NCI-H2196 treated with DMSO at 0.1 percent for 48 hours (cell line): Measurements from ENCODE around the gene SEL1L3.

ENCODE experiments used
- DNase-seq: peaks from one replicate; lab custom pipeline; 2025; ENCODE audit not compliant: unreplicated experiment; lab: John Stamatoyannopoulos, UW

SEL1L3 gene

GRCh38 chr4:25821267-25821666 is 41.5 kb downstream of the SEL1L3 start:
- no peak for DNase-seq

- DNase-seq, result no peak
Observed at GRCh38 chr4:25818876-25819275, 43.9 kb downstream of the SEL1L3 start.

GRCh38 chr4:25818371-25818871 is 44.4 kb downstream of the SEL1L3 start:
- no peak for DNase-seq

- no peak for DNase-seq
Observed at GRCh38 chr4:25817059-25817681, 45.6 kb downstream of the SEL1L3 start.

GRCh38 chr4:25816591-25817058 is 46.2 kb downstream of the SEL1L3 start:
- no peak for DNase-seq

- DNase-seq, result no peak
Observed at GRCh38 chr4:25815586-25815985, 47.2 kb downstream of the SEL1L3 start.

GRCh38 chr4:25814301-25815136 is 48.3 kb downstream of the SEL1L3 start:
- DNase-seq, result no peak

GRCh38 chr4:25813448-25814106 is 49.2 kb downstream of the SEL1L3 start:
- DNase-seq, result peak; percentile 33

GRCh38 chr4:25811841-25812240 is 50.9 kb downstream of the SEL1L3 start:
- no peak for DNase-seq

- DNase-seq, result no peak
Observed at GRCh38 chr4:25811374-25811690, 51.5 kb downstream of the SEL1L3 start.

DNA sequence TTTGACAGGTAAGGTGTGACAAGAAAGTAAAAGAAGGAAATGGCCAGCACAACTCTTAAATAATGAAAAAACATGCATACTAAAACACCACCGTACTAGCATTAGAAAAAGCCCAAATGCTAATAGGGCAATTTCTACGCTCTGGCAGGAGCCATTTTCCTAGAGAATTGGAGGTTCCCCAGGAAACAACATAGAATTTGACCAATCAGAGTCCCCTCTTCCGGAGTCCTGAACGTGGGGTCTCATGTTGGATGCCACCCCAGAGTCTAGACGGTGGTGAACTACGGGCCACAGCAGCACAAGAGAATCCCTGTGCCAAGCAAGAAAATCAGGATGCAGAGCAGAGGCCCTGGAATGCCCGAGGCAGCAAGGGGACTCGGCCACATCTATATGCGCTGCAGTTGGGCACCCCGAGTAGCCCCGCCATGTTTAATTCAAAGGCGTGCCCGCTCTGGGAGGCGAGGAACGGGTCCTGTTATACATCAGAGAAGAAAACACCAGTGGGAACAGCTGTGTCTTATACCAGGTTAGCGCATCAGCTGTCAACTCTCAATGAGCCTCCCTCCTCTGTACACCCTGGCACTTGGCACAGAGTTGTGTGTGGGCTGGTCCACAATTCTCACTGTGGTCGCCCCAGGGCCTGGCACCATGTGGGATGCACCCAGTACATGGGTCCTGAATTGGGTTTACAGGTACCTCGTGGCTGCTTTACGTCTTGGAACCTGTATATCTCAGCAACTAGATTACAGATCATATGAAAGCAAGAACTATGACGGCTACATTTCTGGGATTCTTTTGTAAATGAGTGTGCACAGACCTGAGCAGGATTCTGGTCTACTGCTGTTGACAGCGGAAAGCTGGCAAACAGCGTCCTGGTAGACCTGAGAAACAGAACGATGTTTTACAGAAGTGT is 52.1 kb downstream of the SEL1L3 start:
- no peak for DNase-seq

- no peak for DNase-seq
Observed at GRCh38 chr4:25809996-25810395, 52.8 kb downstream of the SEL1L3 start.

- DNase-seq, result no peak
Observed at GRCh38 chr4:25807102-25807728, 55.6 kb downstream of the SEL1L3 start.

DNA sequence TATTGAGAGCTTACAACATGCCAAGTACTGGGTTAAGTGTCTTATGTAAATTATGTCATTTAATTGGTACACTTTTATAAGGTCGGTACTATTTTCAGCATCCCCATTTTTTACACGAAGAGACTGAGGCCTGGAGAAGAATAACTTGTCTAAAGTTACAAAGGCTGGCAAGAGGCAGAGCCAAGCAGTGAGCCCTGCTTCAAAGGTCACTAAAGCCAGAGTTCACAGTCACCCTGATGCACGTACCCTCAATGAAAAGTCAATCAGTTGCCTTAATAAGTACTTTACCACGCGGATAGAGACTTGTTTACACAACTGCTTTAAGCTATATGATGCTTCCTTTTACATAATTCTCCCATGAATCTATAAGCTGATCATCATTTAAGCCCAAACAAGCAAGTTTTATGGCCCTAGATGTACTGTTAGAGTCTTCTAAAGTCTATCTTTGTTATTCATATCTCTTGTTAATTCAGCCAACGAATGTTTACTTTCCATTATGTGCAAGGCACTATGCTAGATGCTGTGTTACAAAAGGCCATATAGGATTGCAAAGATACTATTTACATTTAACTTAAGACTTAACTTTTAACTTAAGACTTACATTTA is 57.4 kb downstream of the SEL1L3 start:
- no peak for DNase-seq

DNA sequence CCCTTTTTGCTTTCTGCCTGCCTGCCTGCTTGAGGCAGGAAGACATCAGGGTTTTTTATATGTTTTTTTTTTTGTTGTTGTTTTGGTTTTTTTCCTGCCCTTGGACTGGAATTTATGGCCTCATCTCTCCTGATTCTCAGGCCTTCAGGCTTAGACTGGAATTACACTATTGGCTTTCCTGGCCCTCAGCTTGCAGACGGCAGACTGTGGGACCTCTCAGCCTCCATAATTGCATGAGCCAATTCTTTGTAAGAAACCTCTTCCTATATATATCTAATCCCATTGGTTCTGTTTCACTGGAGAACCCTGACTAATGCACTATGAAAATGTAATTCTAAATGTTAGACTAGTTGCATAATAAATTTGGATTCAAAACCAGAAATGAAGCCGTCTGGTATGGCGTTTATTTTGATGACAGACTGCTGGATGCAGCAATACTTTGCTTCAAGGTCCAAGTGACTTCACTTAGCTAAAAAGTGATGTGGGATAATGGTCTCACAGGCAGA is 59.0 kb downstream of the SEL1L3 start:
- no peak for DNase-seq

DNA sequence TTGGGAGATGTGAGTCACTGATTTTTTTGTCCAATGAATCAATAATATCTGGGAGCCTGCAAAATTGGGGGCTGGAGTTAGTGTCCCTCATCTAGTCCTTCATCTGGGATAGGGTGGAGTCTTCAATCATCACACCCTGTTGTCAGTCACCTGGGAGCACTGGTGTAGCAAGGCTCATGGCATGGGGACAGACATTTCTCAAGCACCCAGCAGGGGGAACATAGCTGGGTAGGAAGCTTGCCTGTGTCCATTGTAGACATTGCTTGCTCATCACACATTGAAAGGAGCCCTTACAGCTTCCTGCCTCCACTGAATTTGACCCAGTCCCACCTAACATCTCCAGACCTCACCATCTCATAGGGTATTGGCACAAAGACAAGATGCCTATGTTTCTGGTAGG is 61.2 kb downstream of the SEL1L3 start:
- no peak for DNase-seq

- DNase-seq, result no peak
Observed at GRCh38 chr4:25800245-25800644, 62.5 kb downstream of the SEL1L3 start.

DNA sequence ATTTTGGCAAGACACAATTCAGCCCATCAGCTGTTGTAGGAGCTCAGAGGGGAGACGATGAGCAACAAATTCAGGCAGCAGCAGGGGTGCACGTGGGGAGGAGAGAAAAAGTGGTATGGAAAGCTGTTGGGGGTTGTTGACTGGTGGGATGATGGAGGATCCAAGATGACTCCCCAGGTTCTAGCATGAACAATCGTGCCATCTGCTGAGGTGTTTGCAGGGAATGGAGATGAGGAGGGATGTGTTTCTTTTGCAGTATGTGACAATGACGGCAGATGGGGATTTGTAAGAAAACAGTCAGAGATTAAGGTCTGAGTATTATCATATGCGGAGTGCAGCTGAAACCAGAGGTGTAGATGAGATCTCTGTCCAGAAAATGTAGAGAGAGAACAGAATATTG is 63.3 kb downstream of the SEL1L3 start:
- DNase-seq, result no peak

DNA sequence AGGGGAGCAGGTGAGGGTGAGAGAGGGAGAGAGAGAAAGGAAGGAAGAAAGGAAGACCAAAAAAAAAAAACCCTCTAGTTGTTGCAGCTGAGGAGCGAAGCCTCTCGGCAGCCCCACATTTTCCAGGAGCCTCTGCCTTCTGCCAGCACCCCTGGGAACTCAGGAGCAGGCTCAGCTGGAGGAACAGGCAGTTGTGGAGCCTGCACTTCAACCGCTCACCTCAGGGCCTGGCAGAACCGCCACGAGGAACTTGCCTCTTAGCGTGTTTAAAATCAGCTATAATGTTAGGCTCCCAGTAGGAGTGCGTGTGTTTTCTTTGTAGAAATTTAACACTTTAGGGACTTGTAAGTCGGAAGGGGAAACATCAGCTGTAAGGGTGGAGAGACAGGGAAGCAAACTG is 65.7 kb downstream of the SEL1L3 start:
- DNase-seq, result no peak
